ENCODE results near the gene LRRIQ4.

GRCh38 chr3:169879013-169879557 is 66.4 kb downstream of the LRRIQ4 start:
- TF ChIP-seq YY1 (IDR thresholded peaks at IDR 0.05), result no peak
- no peak for TF ChIP-seq TAF1 (conservative IDR thresholded peaks at IDR 0.05)

Data from liver (tissue), 2 donors.